Ishikawa (cell line): ENCODE results near the gene UNC79.

Experiments used
- EGR1 ChIP-seq: IDR thresholded peaks from 2 replicates; pipeline ENCODE4 v1.6.1; 2012
- EP300 ChIP-seq: IDR thresholded peaks from 2 replicates; pipeline ENCODE4 v1.6.1; 2012; ENCODE audit warnings: borderline replicate concordance
- FOXM1 ChIP-seq: IDR thresholded peaks from 2 replicates; pipeline ENCODE4 v1.6.1; 2012; ENCODE audit warnings: low read depth, borderline replicate concordance
- NFIC ChIP-seq: IDR thresholded peaks from 2 replicates; pipeline ENCODE4 v1.6.1; 2012
- RAD21 ChIP-seq: IDR thresholded peaks from 2 replicates; pipeline ENCODE4 v1.6.1; 2012; ENCODE audit warnings: low read depth
- TAF1 ChIP-seq: IDR thresholded peaks from 2 replicates; pipeline ENCODE4 v1.6.1; 2012; ENCODE audit warnings: low read depth, mild to moderate bottlenecking
- TCF12 ChIP-seq: IDR thresholded peaks from 2 replicates; pipeline ENCODE4 v1.6.1; 2012; ENCODE audit warnings: low read depth
- TEAD4 ChIP-seq: IDR thresholded peaks from 2 replicates; pipeline ENCODE4 v1.6.1; 2012
- TF ChIP-seq, protein P1 (sequence below): IDR thresholded peaks from 2 replicates; pipeline ENCODE4 v1.6.1; 2012
- TF ChIP-seq, protein P2 (sequence below): IDR thresholded peaks from 2 replicates; pipeline ENCODE4 v1.6.1; 2012; ENCODE audit warnings: low read depth, mild to moderate bottlenecking
- TF ChIP-seq, protein P3 (sequence below): IDR thresholded peaks from 2 replicates; pipeline ENCODE4 v1.6.1; 2012

DNA sequence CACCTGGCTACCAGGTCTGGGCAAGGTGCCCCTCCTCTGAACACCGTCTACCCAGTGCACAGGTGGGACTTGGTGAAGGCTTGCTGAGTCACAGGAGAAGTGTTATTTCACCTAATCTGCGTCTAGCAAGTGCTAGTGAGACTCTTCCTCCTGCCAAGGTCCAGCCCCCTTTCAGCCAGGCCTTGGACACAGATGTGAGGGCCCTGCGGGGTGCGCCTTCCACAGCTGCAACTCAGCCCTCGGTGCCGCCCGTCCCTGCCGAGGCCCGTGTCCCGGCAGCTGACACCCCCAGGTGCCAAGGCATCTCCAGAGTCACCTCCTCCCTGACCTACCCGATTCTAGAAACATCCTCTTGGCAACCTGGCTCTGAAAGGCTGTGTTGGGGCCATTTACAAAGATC lies 302.5 kb downstream of the UNC79 start:
- TF ChIP-seq EP300: no peak; the same call in 1 of the 2 replicates
- peak; percentile 67 for TF ChIP-seq TCF12
- no peak for TF ChIP-seq TAF1
- no peak for TF ChIP-seq RAD21
- TF ChIP-seq, protein P1, sequence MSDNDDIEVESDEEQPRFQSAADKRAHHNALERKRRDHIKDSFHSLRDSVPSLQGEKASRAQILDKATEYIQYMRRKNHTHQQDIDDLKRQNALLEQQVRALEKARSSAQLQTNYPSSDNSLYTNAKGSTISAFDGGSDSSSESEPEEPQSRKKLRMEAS: no peak
- TF ChIP-seq, protein P2, sequence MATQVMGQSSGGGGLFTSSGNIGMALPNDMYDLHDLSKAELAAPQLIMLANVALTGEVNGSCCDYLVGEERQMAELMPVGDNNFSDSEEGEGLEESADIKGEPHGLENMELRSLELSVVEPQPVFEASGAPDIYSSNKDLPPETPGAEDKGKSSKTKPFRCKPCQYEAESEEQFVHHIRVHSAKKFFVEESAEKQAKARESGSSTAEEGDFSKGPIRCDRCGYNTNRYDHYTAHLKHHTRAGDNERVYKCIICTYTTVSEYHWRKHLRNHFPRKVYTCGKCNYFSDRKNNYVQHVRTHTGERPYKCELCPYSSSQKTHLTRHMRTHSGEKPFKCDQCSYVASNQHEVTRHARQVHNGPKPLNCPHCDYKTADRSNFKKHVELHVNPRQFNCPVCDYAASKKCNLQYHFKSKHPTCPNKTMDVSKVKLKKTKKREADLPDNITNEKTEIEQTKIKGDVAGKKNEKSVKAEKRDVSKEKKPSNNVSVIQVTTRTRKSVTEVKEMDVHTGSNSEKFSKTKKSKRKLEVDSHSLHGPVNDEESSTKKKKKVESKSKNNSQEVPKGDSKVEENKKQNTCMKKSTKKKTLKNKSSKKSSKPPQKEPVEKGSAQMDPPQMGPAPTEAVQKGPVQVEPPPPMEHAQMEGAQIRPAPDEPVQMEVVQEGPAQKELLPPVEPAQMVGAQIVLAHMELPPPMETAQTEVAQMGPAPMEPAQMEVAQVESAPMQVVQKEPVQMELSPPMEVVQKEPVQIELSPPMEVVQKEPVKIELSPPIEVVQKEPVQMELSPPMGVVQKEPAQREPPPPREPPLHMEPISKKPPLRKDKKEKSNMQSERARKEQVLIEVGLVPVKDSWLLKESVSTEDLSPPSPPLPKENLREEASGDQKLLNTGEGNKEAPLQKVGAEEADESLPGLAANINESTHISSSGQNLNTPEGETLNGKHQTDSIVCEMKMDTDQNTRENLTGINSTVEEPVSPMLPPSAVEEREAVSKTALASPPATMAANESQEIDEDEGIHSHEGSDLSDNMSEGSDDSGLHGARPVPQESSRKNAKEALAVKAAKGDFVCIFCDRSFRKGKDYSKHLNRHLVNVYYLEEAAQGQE: no peak
- peak; percentile 46; the same call in 1 of the 2 replicates for TF ChIP-seq FOXM1
- TF ChIP-seq TEAD4: no peak
- TF ChIP-seq, protein P3, sequence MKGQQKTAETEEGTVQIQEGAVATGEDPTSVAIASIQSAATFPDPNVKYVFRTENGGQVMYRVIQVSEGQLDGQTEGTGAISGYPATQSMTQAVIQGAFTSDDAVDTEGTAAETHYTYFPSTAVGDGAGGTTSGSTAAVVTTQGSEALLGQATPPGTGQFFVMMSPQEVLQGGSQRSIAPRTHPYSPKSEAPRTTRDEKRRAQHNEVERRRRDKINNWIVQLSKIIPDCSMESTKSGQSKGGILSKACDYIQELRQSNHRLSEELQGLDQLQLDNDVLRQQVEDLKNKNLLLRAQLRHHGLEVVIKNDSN: no peak
- TF ChIP-seq NFIC: peak; percentile 41; the same call in 1 of the 2 replicates
- no peak for TF ChIP-seq EGR1
